Measurements from ENCODE around the gene PXK. TPM values are rescaled to one million over a fixed set of nuclear protein-coding genes. Genes with fewer than 3 reads are reported as not detected.

Gene PXK
- total RNA-seq, 1 donor from 2014 or later: 32.0 TPM

DNA sequence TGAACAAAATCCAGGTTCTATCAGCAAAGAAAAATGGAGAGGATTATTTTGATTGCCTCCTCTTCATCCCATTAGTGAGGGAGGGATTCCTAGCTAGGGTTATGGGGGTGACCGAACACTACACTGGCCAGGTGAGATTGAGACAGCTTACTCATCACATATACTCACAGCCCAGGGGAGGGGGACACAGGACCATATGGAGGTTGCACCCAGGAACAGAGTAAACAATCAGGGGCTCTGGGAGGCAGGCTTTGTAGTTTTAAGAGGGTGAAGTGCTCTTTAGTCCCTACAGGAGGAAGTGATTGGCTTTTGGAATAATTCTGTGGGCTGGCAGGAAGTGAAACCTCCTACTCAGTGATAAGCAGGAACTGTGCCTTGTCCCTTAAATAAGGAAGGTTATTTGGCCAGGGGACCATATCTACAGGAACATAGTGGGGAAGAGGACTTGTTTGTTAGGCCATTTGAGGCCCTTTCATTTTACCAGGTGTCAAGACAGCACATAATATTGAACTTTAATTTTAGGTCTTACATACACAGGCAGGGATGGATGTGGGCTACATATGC, 141.7 kb downstream of the PXK start:
- no peak overlapping the region for H3K27ac Mint-ChIP-seq (ENCODE audit: unreplicated experiment)
- TF ChIP-seq, protein P1, sequence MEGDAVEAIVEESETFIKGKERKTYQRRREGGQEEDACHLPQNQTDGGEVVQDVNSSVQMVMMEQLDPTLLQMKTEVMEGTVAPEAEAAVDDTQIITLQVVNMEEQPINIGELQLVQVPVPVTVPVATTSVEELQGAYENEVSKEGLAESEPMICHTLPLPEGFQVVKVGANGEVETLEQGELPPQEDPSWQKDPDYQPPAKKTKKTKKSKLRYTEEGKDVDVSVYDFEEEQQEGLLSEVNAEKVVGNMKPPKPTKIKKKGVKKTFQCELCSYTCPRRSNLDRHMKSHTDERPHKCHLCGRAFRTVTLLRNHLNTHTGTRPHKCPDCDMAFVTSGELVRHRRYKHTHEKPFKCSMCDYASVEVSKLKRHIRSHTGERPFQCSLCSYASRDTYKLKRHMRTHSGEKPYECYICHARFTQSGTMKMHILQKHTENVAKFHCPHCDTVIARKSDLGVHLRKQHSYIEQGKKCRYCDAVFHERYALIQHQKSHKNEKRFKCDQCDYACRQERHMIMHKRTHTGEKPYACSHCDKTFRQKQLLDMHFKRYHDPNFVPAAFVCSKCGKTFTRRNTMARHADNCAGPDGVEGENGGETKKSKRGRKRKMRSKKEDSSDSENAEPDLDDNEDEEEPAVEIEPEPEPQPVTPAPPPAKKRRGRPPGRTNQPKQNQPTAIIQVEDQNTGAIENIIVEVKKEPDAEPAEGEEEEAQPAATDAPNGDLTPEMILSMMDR (IDR thresholded peaks at IDR 0.05): no peak

GRCh38 chr3:58474967-58475578, 142.4 kb downstream of the PXK start:
- no peak overlapping the region for H3K4me3 Mint-ChIP-seq (ENCODE audit: unreplicated experiment)
- H3K36me3 Mint-ChIP-seq (ENCODE audit: low read depth): peaks cover 5% of the 10 kb centered on the region
- H3K27me3 Mint-ChIP-seq (ENCODE audit: low read depth): no peaks in the 10 kb centered on the region
- H3K4me1 Mint-ChIP-seq (ENCODE audit: low read depth): peaks cover 35% of the 10 kb centered on the region
- no peak overlapping the region for H3K27ac Mint-ChIP-seq (ENCODE audit: unreplicated experiment)
- peaks cover 8% of the 10 kb centered on the region for H3K9me3 Mint-ChIP-seq (ENCODE audit: low read depth)
- TF ChIP-seq, protein P1 (IDR thresholded peaks at IDR 0.05): no peak
- no peak for DNase-seq (ENCODE audit: low spot score)

More for the DNA sequence above, 141.7 kb downstream of the PXK start:
- H3K36me3 Mint-ChIP-seq (ENCODE audit: low read depth): peaks cover 4% of the 10 kb centered on the region
- H3K4me1 Mint-ChIP-seq (ENCODE audit: low read depth): peaks cover 38% of the 10 kb centered on the region
- no peak for DNase-seq (ENCODE audit: low spot score)
- peaks cover 5% of the 10 kb centered on the region for H3K9me3 Mint-ChIP-seq (ENCODE audit: low read depth)
- no peaks in the 10 kb centered on the region for H3K27me3 Mint-ChIP-seq (ENCODE audit: low read depth)
- H3K4me3 Mint-ChIP-seq (ENCODE audit: unreplicated experiment): no peak overlapping the region

Other genes with a start within 250 kb of the PXK start
- gene DNASE1L3, start 121.9 kb upstream of the PXK start, total RNA-seq: not detected in 3 replicates
- gene ABHD6, start 95.1 kb upstream of the PXK start, total RNA-seq: 5.1 to 9.4 TPM (median 7.4 TPM) in 3 replicates
- 11.2 to 16.0 TPM (median 14.2 TPM) in 3 replicates for gene RPP14, start 26.6 kb upstream of the PXK start, total RNA-seq
- gene HTD2, start 26.4 kb upstream of the PXK start, total RNA-seq: 5.0 to 10.9 TPM (median 7.2 TPM) in 3 replicates
- 80.5 to 97.7 TPM (median 84.7 TPM) in 3 replicates for gene PDHB, start 100.9 kb downstream of the PXK start, total RNA-seq
- 8.6 to 12.9 TPM (median 9.7 TPM) in 3 replicates for gene KCTD6, start 159.2 kb downstream of the PXK start, total RNA-seq
- 0.56 to 1.9 TPM (median 0.57 TPM) in 3 replicates for gene ACOX2, start 204.3 kb downstream of the PXK start, total RNA-seq
- not detected in 3 replicates for gene FAM107A, start 244.5 kb downstream of the PXK start, total RNA-seq

All from chondrocyte (in vitro differentiated cells).